ENCODE results near the gene TMEM151A.

DNA sequence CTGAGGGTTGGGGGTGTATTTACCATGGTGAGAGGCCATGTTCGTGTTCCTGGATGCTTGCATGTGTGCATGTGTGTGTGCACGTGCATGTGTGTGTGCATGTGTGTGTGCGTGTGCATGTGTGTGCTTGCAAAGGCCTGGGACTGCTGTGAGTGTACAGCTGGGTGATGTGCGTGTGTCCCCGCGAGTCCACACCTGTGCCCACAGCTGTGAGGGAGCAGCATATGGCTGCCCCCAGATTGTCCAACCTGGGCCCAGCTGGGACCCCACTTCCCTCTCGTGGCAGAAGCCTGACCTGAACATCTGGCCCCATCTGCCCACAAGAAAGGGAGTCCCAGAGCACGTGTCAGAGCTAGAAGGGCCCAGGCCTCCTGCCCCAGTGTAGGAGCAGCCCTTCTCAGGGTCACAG is 33.6 kb downstream of the TMEM151A start:
- TF ChIP-seq EP300 (IDR thresholded peaks at IDR 0.05), result no peak
- TF ChIP-seq, protein P1, sequence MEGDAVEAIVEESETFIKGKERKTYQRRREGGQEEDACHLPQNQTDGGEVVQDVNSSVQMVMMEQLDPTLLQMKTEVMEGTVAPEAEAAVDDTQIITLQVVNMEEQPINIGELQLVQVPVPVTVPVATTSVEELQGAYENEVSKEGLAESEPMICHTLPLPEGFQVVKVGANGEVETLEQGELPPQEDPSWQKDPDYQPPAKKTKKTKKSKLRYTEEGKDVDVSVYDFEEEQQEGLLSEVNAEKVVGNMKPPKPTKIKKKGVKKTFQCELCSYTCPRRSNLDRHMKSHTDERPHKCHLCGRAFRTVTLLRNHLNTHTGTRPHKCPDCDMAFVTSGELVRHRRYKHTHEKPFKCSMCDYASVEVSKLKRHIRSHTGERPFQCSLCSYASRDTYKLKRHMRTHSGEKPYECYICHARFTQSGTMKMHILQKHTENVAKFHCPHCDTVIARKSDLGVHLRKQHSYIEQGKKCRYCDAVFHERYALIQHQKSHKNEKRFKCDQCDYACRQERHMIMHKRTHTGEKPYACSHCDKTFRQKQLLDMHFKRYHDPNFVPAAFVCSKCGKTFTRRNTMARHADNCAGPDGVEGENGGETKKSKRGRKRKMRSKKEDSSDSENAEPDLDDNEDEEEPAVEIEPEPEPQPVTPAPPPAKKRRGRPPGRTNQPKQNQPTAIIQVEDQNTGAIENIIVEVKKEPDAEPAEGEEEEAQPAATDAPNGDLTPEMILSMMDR (IDR thresholded peaks at IDR 0.05), result no peak
- no peak for TF ChIP-seq POLR2A (IDR thresholded peaks at IDR 0.05)
